Measurements from ENCODE around the gene SLC35D2.

DNA sequence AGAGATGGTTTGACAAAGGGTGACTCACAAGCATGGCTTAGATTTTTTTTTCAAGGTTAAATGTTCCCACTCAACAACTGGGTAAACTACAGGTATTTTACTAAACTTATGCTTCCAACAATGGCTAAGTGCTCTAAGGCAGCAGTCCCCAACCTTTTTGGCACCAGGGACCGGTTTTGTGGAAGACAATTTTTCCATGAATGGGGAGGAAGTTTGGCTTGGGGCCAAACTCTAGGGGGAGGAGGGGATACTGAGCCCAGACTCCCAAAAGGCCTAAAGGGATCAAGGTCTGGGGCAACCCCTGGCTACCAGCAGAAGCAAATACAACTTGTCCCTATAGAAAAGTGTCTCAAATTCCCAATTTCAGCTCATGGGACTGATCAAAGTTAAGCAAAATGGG, 49.6 kb downstream of the SLC35D2 start:
- TF ChIP-seq POLR2A (IDR thresholded peaks at IDR 0.05) (no peak), EP300 (IDR thresholded peaks at IDR 0.05; ENCODE audit: low read depth) (no peak), POLR2AphosphoS5 (IDR thresholded peaks at IDR 0.05) (no peak)
- TF ChIP-seq, protein P1, sequence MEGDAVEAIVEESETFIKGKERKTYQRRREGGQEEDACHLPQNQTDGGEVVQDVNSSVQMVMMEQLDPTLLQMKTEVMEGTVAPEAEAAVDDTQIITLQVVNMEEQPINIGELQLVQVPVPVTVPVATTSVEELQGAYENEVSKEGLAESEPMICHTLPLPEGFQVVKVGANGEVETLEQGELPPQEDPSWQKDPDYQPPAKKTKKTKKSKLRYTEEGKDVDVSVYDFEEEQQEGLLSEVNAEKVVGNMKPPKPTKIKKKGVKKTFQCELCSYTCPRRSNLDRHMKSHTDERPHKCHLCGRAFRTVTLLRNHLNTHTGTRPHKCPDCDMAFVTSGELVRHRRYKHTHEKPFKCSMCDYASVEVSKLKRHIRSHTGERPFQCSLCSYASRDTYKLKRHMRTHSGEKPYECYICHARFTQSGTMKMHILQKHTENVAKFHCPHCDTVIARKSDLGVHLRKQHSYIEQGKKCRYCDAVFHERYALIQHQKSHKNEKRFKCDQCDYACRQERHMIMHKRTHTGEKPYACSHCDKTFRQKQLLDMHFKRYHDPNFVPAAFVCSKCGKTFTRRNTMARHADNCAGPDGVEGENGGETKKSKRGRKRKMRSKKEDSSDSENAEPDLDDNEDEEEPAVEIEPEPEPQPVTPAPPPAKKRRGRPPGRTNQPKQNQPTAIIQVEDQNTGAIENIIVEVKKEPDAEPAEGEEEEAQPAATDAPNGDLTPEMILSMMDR (IDR thresholded peaks at IDR 0.05), result no peak
